Liver (tissue), 3 donors: Measurements from ENCODE around the gene MGME1.

Source experiments
- FOXA1 ChIP-seq: IDR thresholded peaks from 2 replicates; pipeline ENCODE4 v1.6.1; 2016; ENCODE audit warnings: antibody characterized with exemption
- JUND ChIP-seq, 2 donors: IDR thresholded peaks; 2 replicates each; pipeline ENCODE4 v1.6.1; 2016; ENCODE audit warnings: antibody characterized with exemption in 2 of 2
- RAD21 ChIP-seq, 2 donors: IDR thresholded peaks; 2 replicates each; pipeline ENCODE4 v1.6.1; 2016; ENCODE audit warnings: antibody characterized with exemption in 2 of 2, mild to moderate bottlenecking in 2 of 2
- SP1 ChIP-seq: IDR thresholded peaks from 2 replicates; pipeline ENCODE4 v1.6.1; 2018; ENCODE audit warnings: antibody characterized with exemption, mild to moderate bottlenecking
- YY1 ChIP-seq: IDR thresholded peaks from 2 replicates; pipeline ENCODE4 v1.6.1; 2016; ENCODE audit warnings: antibody characterized with exemption, mild to moderate bottlenecking
- TF ChIP-seq, protein P1 (sequence below): fragments of 150-350 bp; IDR thresholded peaks from 2 replicates; pipeline ENCODE4 v1.5.1; 2017; ENCODE audit warnings: improper control_type of control experiment, low read depth, low read length; ENCODE audit not compliant: missing input control
- TF ChIP-seq, protein P2 (sequence below): IDR thresholded peaks from 2 replicates; pipeline ENCODE4 v1.6.1; 2016; ENCODE audit warnings: antibody characterized with exemption
- TF ChIP-seq, protein P3 (sequence below): IDR thresholded peaks from 2 replicates; pipeline ENCODE4 v1.6.1; 2016; ENCODE audit warnings: antibody characterized with exemption
- TF ChIP-seq, protein P4 (sequence below): IDR thresholded peaks from 2 replicates; pipeline ENCODE4 v1.6.1; 2016; ENCODE audit warnings: antibody characterized with exemption
- TF ChIP-seq, protein P5 (sequence below): IDR thresholded peaks from 2 replicates; pipeline ENCODE4 v1.6.1; 2016; ENCODE audit warnings: antibody characterized with exemption, mild to moderate bottlenecking
- donor health status: healthy.
- donor health status: healthy.

DNA sequence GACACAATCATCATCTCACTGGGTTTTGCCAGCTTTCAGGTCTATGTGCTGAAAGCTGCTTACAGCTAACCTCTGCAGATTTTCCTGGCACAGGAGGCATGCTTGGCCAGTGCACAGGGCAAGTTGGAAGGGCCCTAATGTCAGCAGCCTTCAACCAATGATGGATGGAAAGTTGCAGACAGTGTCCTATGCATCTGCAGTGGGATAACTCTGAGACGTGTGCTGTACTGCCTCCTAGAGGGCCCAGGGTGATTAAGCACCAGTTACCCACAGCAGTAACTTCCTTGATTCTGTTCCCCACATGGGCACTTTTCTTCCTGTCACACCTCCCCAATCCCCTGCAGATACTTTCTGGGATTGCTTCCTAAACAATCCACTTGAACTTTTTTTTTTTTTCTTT lies 50.2 kb downstream of the MGME1 start:
- TF ChIP-seq, protein P1, sequence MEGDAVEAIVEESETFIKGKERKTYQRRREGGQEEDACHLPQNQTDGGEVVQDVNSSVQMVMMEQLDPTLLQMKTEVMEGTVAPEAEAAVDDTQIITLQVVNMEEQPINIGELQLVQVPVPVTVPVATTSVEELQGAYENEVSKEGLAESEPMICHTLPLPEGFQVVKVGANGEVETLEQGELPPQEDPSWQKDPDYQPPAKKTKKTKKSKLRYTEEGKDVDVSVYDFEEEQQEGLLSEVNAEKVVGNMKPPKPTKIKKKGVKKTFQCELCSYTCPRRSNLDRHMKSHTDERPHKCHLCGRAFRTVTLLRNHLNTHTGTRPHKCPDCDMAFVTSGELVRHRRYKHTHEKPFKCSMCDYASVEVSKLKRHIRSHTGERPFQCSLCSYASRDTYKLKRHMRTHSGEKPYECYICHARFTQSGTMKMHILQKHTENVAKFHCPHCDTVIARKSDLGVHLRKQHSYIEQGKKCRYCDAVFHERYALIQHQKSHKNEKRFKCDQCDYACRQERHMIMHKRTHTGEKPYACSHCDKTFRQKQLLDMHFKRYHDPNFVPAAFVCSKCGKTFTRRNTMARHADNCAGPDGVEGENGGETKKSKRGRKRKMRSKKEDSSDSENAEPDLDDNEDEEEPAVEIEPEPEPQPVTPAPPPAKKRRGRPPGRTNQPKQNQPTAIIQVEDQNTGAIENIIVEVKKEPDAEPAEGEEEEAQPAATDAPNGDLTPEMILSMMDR = peak; percentile 35
- TF ChIP-seq, protein P2, sequence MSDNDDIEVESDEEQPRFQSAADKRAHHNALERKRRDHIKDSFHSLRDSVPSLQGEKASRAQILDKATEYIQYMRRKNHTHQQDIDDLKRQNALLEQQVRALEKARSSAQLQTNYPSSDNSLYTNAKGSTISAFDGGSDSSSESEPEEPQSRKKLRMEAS = no peak
- TF ChIP-seq JUND (IDR thresholded peaks at IDR 0.05) (no peak), RAD21 (IDR thresholded peaks at IDR 0.05) (peak; percentile 58 to 67), YY1 (no peak), SP1 (no peak), FOXA1 (no peak)
- TF ChIP-seq, protein P3, sequence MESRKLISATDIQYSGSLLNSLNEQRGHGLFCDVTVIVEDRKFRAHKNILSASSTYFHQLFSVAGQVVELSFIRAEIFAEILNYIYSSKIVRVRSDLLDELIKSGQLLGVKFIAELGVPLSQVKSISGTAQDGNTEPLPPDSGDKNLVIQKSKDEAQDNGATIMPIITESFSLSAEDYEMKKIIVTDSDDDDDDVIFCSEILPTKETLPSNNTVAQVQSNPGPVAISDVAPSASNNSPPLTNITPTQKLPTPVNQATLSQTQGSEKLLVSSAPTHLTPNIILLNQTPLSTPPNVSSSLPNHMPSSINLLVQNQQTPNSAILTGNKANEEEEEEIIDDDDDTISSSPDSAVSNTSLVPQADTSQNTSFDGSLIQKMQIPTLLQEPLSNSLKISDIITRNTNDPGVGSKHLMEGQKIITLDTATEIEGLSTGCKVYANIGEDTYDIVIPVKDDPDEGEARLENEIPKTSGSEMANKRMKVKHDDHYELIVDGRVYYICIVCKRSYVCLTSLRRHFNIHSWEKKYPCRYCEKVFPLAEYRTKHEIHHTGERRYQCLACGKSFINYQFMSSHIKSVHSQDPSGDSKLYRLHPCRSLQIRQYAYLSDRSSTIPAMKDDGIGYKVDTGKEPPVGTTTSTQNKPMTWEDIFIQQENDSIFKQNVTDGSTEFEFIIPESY = no peak
- TF ChIP-seq, protein P4, sequence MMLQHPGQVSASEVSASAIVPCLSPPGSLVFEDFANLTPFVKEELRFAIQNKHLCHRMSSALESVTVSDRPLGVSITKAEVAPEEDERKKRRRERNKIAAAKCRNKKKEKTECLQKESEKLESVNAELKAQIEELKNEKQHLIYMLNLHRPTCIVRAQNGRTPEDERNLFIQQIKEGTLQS = no peak
- TF ChIP-seq, protein P5, sequence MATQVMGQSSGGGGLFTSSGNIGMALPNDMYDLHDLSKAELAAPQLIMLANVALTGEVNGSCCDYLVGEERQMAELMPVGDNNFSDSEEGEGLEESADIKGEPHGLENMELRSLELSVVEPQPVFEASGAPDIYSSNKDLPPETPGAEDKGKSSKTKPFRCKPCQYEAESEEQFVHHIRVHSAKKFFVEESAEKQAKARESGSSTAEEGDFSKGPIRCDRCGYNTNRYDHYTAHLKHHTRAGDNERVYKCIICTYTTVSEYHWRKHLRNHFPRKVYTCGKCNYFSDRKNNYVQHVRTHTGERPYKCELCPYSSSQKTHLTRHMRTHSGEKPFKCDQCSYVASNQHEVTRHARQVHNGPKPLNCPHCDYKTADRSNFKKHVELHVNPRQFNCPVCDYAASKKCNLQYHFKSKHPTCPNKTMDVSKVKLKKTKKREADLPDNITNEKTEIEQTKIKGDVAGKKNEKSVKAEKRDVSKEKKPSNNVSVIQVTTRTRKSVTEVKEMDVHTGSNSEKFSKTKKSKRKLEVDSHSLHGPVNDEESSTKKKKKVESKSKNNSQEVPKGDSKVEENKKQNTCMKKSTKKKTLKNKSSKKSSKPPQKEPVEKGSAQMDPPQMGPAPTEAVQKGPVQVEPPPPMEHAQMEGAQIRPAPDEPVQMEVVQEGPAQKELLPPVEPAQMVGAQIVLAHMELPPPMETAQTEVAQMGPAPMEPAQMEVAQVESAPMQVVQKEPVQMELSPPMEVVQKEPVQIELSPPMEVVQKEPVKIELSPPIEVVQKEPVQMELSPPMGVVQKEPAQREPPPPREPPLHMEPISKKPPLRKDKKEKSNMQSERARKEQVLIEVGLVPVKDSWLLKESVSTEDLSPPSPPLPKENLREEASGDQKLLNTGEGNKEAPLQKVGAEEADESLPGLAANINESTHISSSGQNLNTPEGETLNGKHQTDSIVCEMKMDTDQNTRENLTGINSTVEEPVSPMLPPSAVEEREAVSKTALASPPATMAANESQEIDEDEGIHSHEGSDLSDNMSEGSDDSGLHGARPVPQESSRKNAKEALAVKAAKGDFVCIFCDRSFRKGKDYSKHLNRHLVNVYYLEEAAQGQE = no peak
